HepG2 (cell line): ENCODE data around the gene CPZ. TPM values are rescaled to one million over a fixed set of nuclear protein-coding genes. Genes with fewer than 3 reads are reported as not detected.

Experiments used
- ATAC-seq: fragments of 200-7000 bp; cut with Tn5 transposase; 3 replicates; pipeline ENCODE4 v1.9.1; 2020; ENCODE audit warnings: mild to moderate bottlenecking, moderate library complexity
- BruUV-seq: library from RNA; stranded (reverse); fragments of 400-500 nt; replicated peaks from 2 replicates; lab custom pipeline; 2021; lab: Mats Ljungman, UMichigan
- CTCF ChIA-PET: fragments of 300-600 bp; formaldehyde crosslinking; extraction: SDS; loops from one replicate; lab custom pipeline; 2021; ENCODE audit warnings: low total read pairs, inconsistent platforms, low intra/inter-chr PET ratio; lab: Yijun Ruan, JAX
- POLR2A ChIA-PET: fragments of 350-600 bp; sonication (Branson Sonifier 250); formaldehyde crosslinking; loops from one replicate; lab custom pipeline; 2020; ENCODE audit warnings: antibody characterized with exemption, inconsistent platforms; lab: Yijun Ruan, JAX
- DNase-seq: peaks from one replicate; pipeline ENCODE4 v3.0.0-alpha.2; 2015; ENCODE audit warnings: low spot score
- FAIRE-seq: peaks from 3 replicates; lab custom pipeline; 2011; peaks lifted over from hg19 to GRCh38; lab: Jason Lieb, UNC
- H2AFZ ChIP-seq: one replicate; pipeline ENCODE4 v1.6.1; 2011; ENCODE audit warnings: low read length, inconsistent platforms
- H3K27ac ChIP-seq: fragments of 300-600 bp; 3 replicates; pipeline ENCODE4 v1.8.0; 2011; ENCODE audit warnings: mixed run types, mild to moderate bottlenecking, mixed read lengths, low read length, inconsistent platforms; ENCODE audit not compliant: insufficient read depth; ENCODE audit errors: extremely low read length
- H3K27me3 ChIP-seq, 2 experiments: fragments of 200-600 bp in 1 of 2; 2 replicates in 1 of 2; 3 replicates in 1 of 2; pipeline versions ENCODE4 v1.6.0 to v1.8.0; 2011; ENCODE audit warnings: low read length in 2 of 2, mild to moderate bottlenecking in 2 of 2, moderate library complexity in 2 of 2, inconsistent platforms in 1 of 2; ENCODE audit not compliant: insufficient read depth in 2 of 2, control insufficient read depth in 1 of 2
- H3K36me3 ChIP-seq, 2 experiments: fragments of 200-600 bp in 1 of 2; replicated peaks in 1 of 2; 2 replicates in 1 of 2; 3 replicates in 1 of 2; pipeline versions ENCODE4 v1.5.1 to v1.8.0; 2011; ENCODE audit warnings: low read length in 2 of 2, inconsistent platforms in 1 of 2; ENCODE audit not compliant: insufficient read depth in 2 of 2, control insufficient read depth in 1 of 2
- H3K4me1 ChIP-seq: 2 replicates; pipeline ENCODE4 v1.5.1; 2012; ENCODE audit warnings: low read length, inconsistent platforms; ENCODE audit not compliant: insufficient read depth
- H3K4me2 ChIP-seq: 2 replicates; pipeline ENCODE4 v1.6.0; 2011; ENCODE audit warnings: low read depth, low read length, inconsistent platforms
- H3K4me3 ChIP-seq, 3 experiments: fragments of 200-600 bp in 1 of 3; sonication (generic), shearing (Covaris generic) in 1 of 3; replicated peaks in 1 of 3; 2 replicates each; pipeline ENCODE4 v1.5.1; 2011 to 2016; ENCODE audit warnings: low read length in 3 of 3, inconsistent platforms in 2 of 3, low read depth in 2 of 3, mild to moderate bottlenecking in 2 of 3, control low read depth in 1 of 3, mixed read lengths in 1 of 3; ENCODE audit not compliant: insufficient read depth in 1 of 3
- H3K79me2 ChIP-seq: one replicate; pipeline ENCODE4 v1.6.1; 2011; ENCODE audit warnings: low read length, inconsistent platforms; ENCODE audit not compliant: insufficient read depth
- H3K9ac ChIP-seq: 2 replicates; pipeline ENCODE4 v1.6.0; 2011; ENCODE audit warnings: mild to moderate bottlenecking, low read depth, low read length, inconsistent platforms; ENCODE audit not compliant: insufficient read depth
- H3K9me3 ChIP-seq: 2 replicates; pipeline ENCODE4 v1.5.1; 2012; ENCODE audit warnings: mild to moderate bottlenecking, low read length
- H4K20me1 ChIP-seq: 2 replicates; pipeline ENCODE4 v1.6.0; 2011; ENCODE audit warnings: inconsistent platforms, mild to moderate bottlenecking, low read length, moderate library complexity; ENCODE audit not compliant: insufficient read depth
- CBX2 ChIP-seq, 2 experiments: fragments of 200-600 bp in 1 of 2; sonication (generic); formaldehyde crosslinking in 1 of 2; IDR thresholded peaks; 2 replicates each; pipeline versions ENCODE4 v1.7.0 to v1.8.1; 2018 to 2022; ENCODE audit warnings: low read depth in 2 of 2, low read length in 1 of 2, mild to moderate bottlenecking in 1 of 2, missing genetic modification reagents in 1 of 2
- MXD1 ChIP-seq: sonication (generic); formaldehyde crosslinking; IDR thresholded peaks from 2 replicates; pipeline ENCODE4 v1.4.0; 2020; ENCODE audit warnings: mild to moderate bottlenecking, missing genetic modification reagents
- NAIF1 ChIP-seq: sonication (generic); formaldehyde crosslinking; IDR thresholded peaks from 2 replicates; pipeline ENCODE4 v1.5.0; 2020; ENCODE audit warnings: mild to moderate bottlenecking, missing genetic modification reagents, borderline replicate concordance
- PHB2 ChIP-seq: fragments of 450-650 bp; IDR thresholded peaks from 2 replicates; pipeline ENCODE4 v1.6.1; 2018; ENCODE audit not compliant: partially characterized antibody
- THAP7 ChIP-seq: sonication (generic); formaldehyde crosslinking; IDR thresholded peaks from 2 replicates; pipeline ENCODE4 v1.8.1; 2023; ENCODE audit warnings: mild to moderate bottlenecking, missing genetic modification reagents
- ZNF460 ChIP-seq: sonication (generic); formaldehyde crosslinking; IDR thresholded peaks from 2 replicates; pipeline ENCODE4 v1.5.1; 2020; ENCODE audit warnings: missing genetic modification reagents, mild to moderate bottlenecking, borderline replicate concordance
- WGBS: methylation state at CpG from one replicate; pipeline ENCODE4 v1.1.6; 2017; ENCODE audit warnings: low lambda C conversion rate; 5-methylcytosine and 5-hydroxymethylcytosine counted together
- in situ Hi-C: cut with HindIII; loops from 2 replicates; pipeline ENCODE4 v1.10.0; 2017; ENCODE audit warnings: low pct_unique_long_range_greater_than_20kb; ENCODE audit not compliant: extremely low pct_ligation_motif_present
- intact Hi-C: fragments of 100-400 bp; cut with micrococcal nuclease; formaldehyde crosslinking; loops from one replicate; pipeline ENCODE4 v1.10.0; 2022; ENCODE audit not compliant: unreplicated experiment
- polyA plus RNA-seq, 8 experiments: library from polyadenylated mRNA; depleted of rRNA in 3 of 8; stranded (reverse) in 7 of 8; unstranded in 1 of 8; fragments of >200 nt; fragmentation: Illumina TruSeq in 4 of 8; extraction: Trizol in 4 of 8; gene quantifications; 2 replicates each; pipeline versions ENCODE4 v1.2.1 to v1.2.3, GENCODE V29; 2011 to 2016; ENCODE audit warnings: low read depth in 4 of 8, missing spikeins in 1 of 8, mixed read lengths in 1 of 8; ENCODE audit not compliant: insufficient read depth in 1 of 8
- total RNA-seq, 5 experiments: library from RNA; depleted of rRNA; stranded (reverse); fragments of >200 nt; fragmentation: Illumina TruSeq; extraction: Trizol; gene quantifications; 2 replicates each; pipeline ENCODE4 v1.2.3, GENCODE V29; 2016; ENCODE audit warnings: low read depth in 1 of 5
- TF ChIP-seq, protein P1 (sequence below): sonication (generic); formaldehyde crosslinking; IDR thresholded peaks from 2 replicates; pipeline ENCODE4 v1.4.0; 2020; ENCODE audit warnings: low read depth, mild to moderate bottlenecking, missing genetic modification reagents
- TF ChIP-seq, protein P2 (sequence below): sonication (generic); formaldehyde crosslinking; IDR thresholded peaks from 2 replicates; pipeline ENCODE4 v1.8.0; 2022; ENCODE audit warnings: missing genetic modification reagents, mild to moderate bottlenecking, borderline replicate concordance

Gene CPZ
- total and polyA plus RNA-seq, 2 of the 13 experiments (the other 11 are each of a cell fraction or from before 2014, with no cell fraction given) = 0.58 to 0.61 TPM

DNA sequence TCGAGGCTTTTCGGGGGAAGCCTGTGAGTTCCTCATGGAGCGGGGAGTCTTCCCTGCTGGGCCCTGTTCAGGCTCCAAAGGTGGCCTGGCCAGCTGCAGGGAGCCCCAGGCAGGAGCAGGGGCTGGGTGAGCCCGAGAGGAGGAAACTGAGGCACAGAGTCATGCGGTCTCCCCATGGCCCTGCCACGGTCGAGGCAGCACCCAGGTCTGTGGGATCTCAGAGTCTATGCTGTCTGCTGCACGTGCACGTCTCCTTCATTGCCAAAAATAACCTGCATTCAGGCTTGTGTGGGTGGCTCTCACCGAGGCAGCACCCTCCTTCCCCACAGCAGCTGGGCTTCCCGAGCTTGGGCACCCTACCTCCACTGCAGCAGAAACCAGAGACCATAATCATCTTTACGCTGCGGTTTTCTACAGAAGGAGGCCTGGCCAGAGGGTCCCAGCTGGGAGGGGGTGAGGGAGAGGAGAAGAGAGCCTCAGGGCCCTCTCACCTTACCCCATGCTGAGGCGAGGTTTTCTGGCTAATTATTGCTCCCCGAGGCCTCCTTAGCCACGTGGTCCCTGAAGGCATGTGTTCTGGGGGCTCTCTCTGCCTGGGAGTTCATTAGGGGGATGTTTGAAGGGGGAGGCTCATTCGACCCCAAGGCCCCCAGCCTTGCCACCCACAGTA is 64.3 kb downstream of the CPZ start:
- DNase-seq (no peak), FAIRE-seq (no peak), ATAC-seq (no peak)
- Histone ChIP-seq H3K27ac (no peak overlapping the region), H3K36me3 (no peaks in the 10 kb centered on the region), H4K20me1 (0 out of 2 replicates have a peak, but pooled peaks cover 2% of the 10 kb centered on the region), H3K9me3 (no peaks in the 10 kb centered on the region), H3K4me2 (no peak overlapping the region), H3K79me2 (no peaks in the 10 kb centered on the region), H3K4me1 (no peaks in the 10 kb centered on the region), H3K27me3 (peaks cover 3 to 41% of the 10 kb centered on the region in 2 experiments), H2AFZ (no peak overlapping the region), H3K9ac (no peak overlapping the region), H3K4me3 (no peak overlapping the region)
- TF ChIP-seq PHB2 (no peak), THAP7 (CRISPR knock-in tag) (no peak)
- CTCF ChIA-PET = no interaction called here
- BruUV-seq = no TSS peak
- in situ Hi-C loops = no loop called here
- POLR2A ChIA-PET = no interaction called here
- 7% methylated on average over 7 of the region's 17 CpGs for WGBS
- intact Hi-C loops = no loop called here

GRCh38 chr4:8657381-8658088 is 65.0 kb downstream of the CPZ start:
- no peaks in the 10 kb centered on the region for H3K79me2 ChIP-seq
- no peaks in the 10 kb centered on the region for H3K9me3 ChIP-seq
- H3K27me3 ChIP-seq = peaks cover 3 to 34% of the 10 kb centered on the region in 2 experiments; a peak in 4 of 5 replicates
- no peak overlapping the region for H3K4me3 ChIP-seq
- no peaks in the 10 kb centered on the region for H3K36me3 ChIP-seq
- no peaks in the 10 kb centered on the region for H3K4me1 ChIP-seq
- TF ChIP-seq ZNF460 (CRISPR knock-in tag) (no peak), MXD1 (CRISPR knock-in tag) (no peak), NAIF1 (CRISPR knock-in tag) (no peak), CBX2 (IDR thresholded peaks at IDR 0.05; ENCODE audit: low read depth, low read length) (no peak), CBX2 (CRISPR knock-in tag; IDR thresholded peaks at IDR 0.05; ENCODE audit: low read depth) (no peak)
- TF ChIP-seq, protein P1, sequence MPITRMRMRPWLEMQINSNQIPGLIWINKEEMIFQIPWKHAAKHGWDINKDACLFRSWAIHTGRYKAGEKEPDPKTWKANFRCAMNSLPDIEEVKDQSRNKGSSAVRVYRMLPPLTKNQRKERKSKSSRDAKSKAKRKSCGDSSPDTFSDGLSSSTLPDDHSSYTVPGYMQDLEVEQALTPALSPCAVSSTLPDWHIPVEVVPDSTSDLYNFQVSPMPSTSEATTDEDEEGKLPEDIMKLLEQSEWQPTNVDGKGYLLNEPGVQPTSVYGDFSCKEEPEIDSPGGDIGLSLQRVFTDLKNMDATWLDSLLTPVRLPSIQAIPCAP (CRISPR knock-in tag) = no peak
- TF ChIP-seq, protein P2, sequence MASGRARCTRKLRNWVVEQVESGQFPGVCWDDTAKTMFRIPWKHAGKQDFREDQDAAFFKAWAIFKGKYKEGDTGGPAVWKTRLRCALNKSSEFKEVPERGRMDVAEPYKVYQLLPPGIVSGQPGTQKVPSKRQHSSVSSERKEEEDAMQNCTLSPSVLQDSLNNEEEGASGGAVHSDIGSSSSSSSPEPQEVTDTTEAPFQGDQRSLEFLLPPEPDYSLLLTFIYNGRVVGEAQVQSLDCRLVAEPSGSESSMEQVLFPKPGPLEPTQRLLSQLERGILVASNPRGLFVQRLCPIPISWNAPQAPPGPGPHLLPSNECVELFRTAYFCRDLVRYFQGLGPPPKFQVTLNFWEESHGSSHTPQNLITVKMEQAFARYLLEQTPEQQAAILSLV (CRISPR knock-in tag) = no peak
- no peak overlapping the region for H3K4me2 ChIP-seq
- FAIRE-seq = no peak
- no peak for ATAC-seq
- H4K20me1 ChIP-seq = 0 out of 2 replicates have a peak, but pooled peaks cover 2% of the 10 kb centered on the region
- ChIA-PET CTCF (no interaction called here), POLR2A (no interaction called here)
- intact Hi-C loops = no loop called here
- WGBS = 18% methylated on average over 5 of the region's 11 CpGs
- H3K9ac ChIP-seq = no peak overlapping the region
- no peak overlapping the region for H3K27ac ChIP-seq
- in situ Hi-C loops = no loop called here
- DNase-seq = no peak
- no TSS peak for BruUV-seq
- no peak overlapping the region for H2AFZ ChIP-seq
